Astrocyte (in vitro differentiated cells and primary cell): ENCODE results near the gene HECTD4.

Source experiments
- EZH2 ChIP-seq: IDR thresholded peaks from 2 replicates; pipeline ENCODE4 v1.6.1; 2012; ENCODE audit warnings: mild to moderate bottlenecking, low read length, inconsistent platforms; ENCODE audit not compliant: insufficient read depth
- TF ChIP-seq, protein P1 (sequence below): IDR thresholded peaks from 2 replicates; pipeline ENCODE4 v1.5.1; 2011; ENCODE audit warnings: low read depth, mild to moderate bottlenecking, inconsistent platforms, low read length, moderate library complexity; ENCODE audit not compliant: insufficient read depth

- TF ChIP-seq, protein P1, sequence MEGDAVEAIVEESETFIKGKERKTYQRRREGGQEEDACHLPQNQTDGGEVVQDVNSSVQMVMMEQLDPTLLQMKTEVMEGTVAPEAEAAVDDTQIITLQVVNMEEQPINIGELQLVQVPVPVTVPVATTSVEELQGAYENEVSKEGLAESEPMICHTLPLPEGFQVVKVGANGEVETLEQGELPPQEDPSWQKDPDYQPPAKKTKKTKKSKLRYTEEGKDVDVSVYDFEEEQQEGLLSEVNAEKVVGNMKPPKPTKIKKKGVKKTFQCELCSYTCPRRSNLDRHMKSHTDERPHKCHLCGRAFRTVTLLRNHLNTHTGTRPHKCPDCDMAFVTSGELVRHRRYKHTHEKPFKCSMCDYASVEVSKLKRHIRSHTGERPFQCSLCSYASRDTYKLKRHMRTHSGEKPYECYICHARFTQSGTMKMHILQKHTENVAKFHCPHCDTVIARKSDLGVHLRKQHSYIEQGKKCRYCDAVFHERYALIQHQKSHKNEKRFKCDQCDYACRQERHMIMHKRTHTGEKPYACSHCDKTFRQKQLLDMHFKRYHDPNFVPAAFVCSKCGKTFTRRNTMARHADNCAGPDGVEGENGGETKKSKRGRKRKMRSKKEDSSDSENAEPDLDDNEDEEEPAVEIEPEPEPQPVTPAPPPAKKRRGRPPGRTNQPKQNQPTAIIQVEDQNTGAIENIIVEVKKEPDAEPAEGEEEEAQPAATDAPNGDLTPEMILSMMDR, result no peak
- no peak for TF ChIP-seq EZH2
These were observed 24.6 kb upstream of the HECTD4 start for GRCh38 chr12:112406519-112407488.
